Endothelial cell of umbilical vein (primary cell): ENCODE data around the gene PSD2. TPM values are rescaled to one million over a fixed set of nuclear protein-coding genes. Genes with fewer than 3 reads are reported as not detected.

Experiments used
- BruUV-seq: library from RNA; stranded (reverse); fragments of 400-500 nt; replicated peaks from 2 replicates; lab custom pipeline; 2021; lab: Mats Ljungman, UMichigan
- CTCF ChIA-PET: fragments of 300-600, 350-600 bp; sonication (Branson Sonifier 250); formaldehyde crosslinking; loops from one replicate; lab custom pipeline; 2021; ENCODE audit warnings: antibody characterized with exemption, inconsistent platforms; lab: Charles Lee
- POLR2A ChIA-PET: fragments of 300-600, 350-600 bp; sonication (Branson Sonifier 250); formaldehyde crosslinking; loops from one replicate; lab custom pipeline; 2021; ENCODE audit warnings: antibody characterized with exemption, inconsistent platforms; lab: Charles Lee
- DNase-seq: peaks from one replicate; pipeline ENCODE4 v3.0.0-alpha.2; 2011; ENCODE audit warnings: low read depth, low spot score
- FAIRE-seq: peaks from 2 replicates; lab custom pipeline; 2011; peaks lifted over from hg19 to GRCh38; lab: Jason Lieb, UNC
- H2AFZ ChIP-seq: 2 replicates; pipeline ENCODE4 v1.6.0; 2012; ENCODE audit warnings: low read depth, low read length, control low read depth, inconsistent platforms
- H3K27ac ChIP-seq: 2 replicates; pipeline ENCODE4 v1.5.1; 2011; ENCODE audit warnings: low read depth, mild to moderate bottlenecking, control low read depth, low read length, moderate library complexity; ENCODE audit not compliant: insufficient read depth
- H3K27me3 ChIP-seq, 2 experiments: 2 replicates each; pipeline versions ENCODE4 v1.6.0 to v1.6.1; 2011; ENCODE audit warnings: low read length in 2 of 2, mixed read lengths in 1 of 2; ENCODE audit not compliant: control insufficient read depth in 2 of 2, insufficient read depth in 2 of 2
- H3K36me3 ChIP-seq, 2 experiments: 2 replicates in 1 of 2; 3 replicates in 1 of 2; pipeline ENCODE4 v1.5.1; 2011; ENCODE audit warnings: low read length in 2 of 2, mild to moderate bottlenecking in 1 of 2, moderate library complexity in 1 of 2; ENCODE audit not compliant: control insufficient read depth in 2 of 2, insufficient read depth in 2 of 2; ENCODE audit errors: extremely low read depth in 1 of 2
- H3K4me1 ChIP-seq: 3 replicates; pipeline ENCODE4 v1.5.1; 2011; ENCODE audit warnings: mild to moderate bottlenecking, low read length; ENCODE audit not compliant: control insufficient read depth, insufficient read depth; ENCODE audit errors: extremely low read depth
- H3K4me2 ChIP-seq: 2 replicates; pipeline ENCODE4 v1.6.1; 2011; ENCODE audit warnings: low read length, control low read depth, mixed read lengths; ENCODE audit not compliant: insufficient read depth
- H3K4me3 ChIP-seq, 3 experiments: fragments of 200-600 bp in 1 of 3; sonication (generic), shearing (Covaris generic) in 1 of 3; replicated peaks in 1 of 3; 2 replicates each; pipeline ENCODE4 v1.5.1; 2011 to 2016; ENCODE audit warnings: control low read depth in 3 of 3, low read length in 3 of 3, mild to moderate bottlenecking in 2 of 3, inconsistent platforms in 1 of 3, low read depth in 1 of 3, moderate library complexity in 1 of 3; ENCODE audit not compliant: insufficient read depth in 1 of 3
- H3K79me2 ChIP-seq: 2 replicates; pipeline ENCODE4 v1.6.0; 2012; ENCODE audit warnings: low read length, inconsistent platforms; ENCODE audit not compliant: control insufficient read depth, insufficient read depth
- H3K9ac ChIP-seq: replicated peaks from 2 replicates; pipeline ENCODE3; 2011; ENCODE audit warnings: low read length, control low read depth; ENCODE audit not compliant: insufficient read depth; ENCODE audit errors: extremely low read depth
- H3K9me1 ChIP-seq: replicated peaks from 3 replicates; pipeline ENCODE4 v1.6.0; 2011; ENCODE audit warnings: mild to moderate bottlenecking, low read length; ENCODE audit not compliant: control insufficient read depth, insufficient read depth; ENCODE audit errors: extremely low read depth
- H3K9me3 ChIP-seq: replicated peaks from 2 replicates; pipeline ENCODE4 v1.5.1; 2012; ENCODE audit warnings: low read length, inconsistent platforms; ENCODE audit not compliant: control insufficient read depth, insufficient read depth
- H4K20me1 ChIP-seq: replicated peaks from 2 replicates; pipeline ENCODE3; 2011; ENCODE audit warnings: mild to moderate bottlenecking, low read length; ENCODE audit not compliant: control insufficient read depth, insufficient read depth; ENCODE audit errors: extremely low read depth
- EZH2 ChIP-seq: IDR thresholded peaks from 2 replicates; pipeline ENCODE4 v1.6.1; 2012; ENCODE audit warnings: borderline replicate concordance, low read depth, mild to moderate bottlenecking, moderate library complexity, low read length, inconsistent platforms; ENCODE audit not compliant: severe bottlenecking
- FOS ChIP-seq: IDR thresholded peaks from 2 replicates; pipeline ENCODE4 v1.6.1; 2011; ENCODE audit warnings: mild to moderate bottlenecking, low read length, moderate library complexity, borderline replicate concordance; ENCODE audit not compliant: insufficient read depth
- GATA2 ChIP-seq: IDR thresholded peaks from 2 replicates; pipeline ENCODE4 v1.7.0; 2011; ENCODE audit warnings: low read depth, mild to moderate bottlenecking, moderate library complexity, mixed read lengths, low read length; ENCODE audit not compliant: insufficient read length, insufficient read depth
- JUN ChIP-seq: IDR thresholded peaks from 2 replicates; pipeline ENCODE4 v1.6.1; 2011; ENCODE audit warnings: borderline replicate concordance, low read depth; ENCODE audit not compliant: insufficient read length, insufficient read depth
- MYC ChIP-seq: IDR thresholded peaks from one replicate; pipeline ENCODE4 v1.6.1; 2011; ENCODE audit warnings: mild to moderate bottlenecking, low read depth, low read length
- POLR2A ChIP-seq: IDR thresholded peaks from 2 replicates; pipeline ENCODE4 v1.6.1; 2012; ENCODE audit warnings: low read depth, mild to moderate bottlenecking, control low read depth, low read length
- POLR2AphosphoS5 ChIP-seq: IDR thresholded peaks from 2 replicates; pipeline ENCODE4 v1.6.1; 2012; ENCODE audit warnings: low read depth, mild to moderate bottlenecking, control low read depth, low read length, moderate library complexity; ENCODE audit not compliant: insufficient read depth
- dilution Hi-C: fragments of 300-500 bp; cut with MboI; formaldehyde crosslinking; loops from one replicate; pipeline ENCODE4 v1.15.0; 2019; ENCODE audit warnings: low sequenced_read_pairs; ENCODE audit not compliant: extremely low pct_ligation_motif_present
- intact Hi-C: fragments of 100-400 bp; cut with micrococcal nuclease; formaldehyde crosslinking; loops from one replicate; pipeline ENCODE4 v1.10.0; 2022
- polyA plus RNA-seq, 4 experiments: library from polyadenylated mRNA; depleted of rRNA in 3 of 4; stranded (reverse) in 3 of 4; unstranded in 1 of 4; fragments of >200 nt; gene quantifications; 2 replicates each; pipeline versions ENCODE4 v1.2.1 to v1.2.3, GENCODE V29; 2011 to 2012; ENCODE audit warnings: missing spikeins in 1 of 4
- total RNA-seq: library from RNA; stranded (reverse); gene quantifications from 2 replicates; pipeline ENCODE4 v1.2.3, GENCODE V29; 2021
- TF ChIP-seq, protein P1 (sequence below): IDR thresholded peaks from 2 replicates; pipeline ENCODE4 v1.6.1; 2011; ENCODE audit not compliant: insufficient read depth, insufficient read length
- TF ChIP-seq, protein P2 (sequence below), 2 donors: IDR thresholded peaks; 1 replicate in 1 of 2; 2 replicates in 1 of 2; pipeline ENCODE4 v1.5.1; 2011; ENCODE audit warnings: low read length in 2 of 2, mild to moderate bottlenecking in 2 of 2, moderate library complexity in 2 of 2, control low read depth in 1 of 2, inconsistent platforms in 1 of 2, low read depth in 1 of 2; ENCODE audit not compliant: insufficient read depth in 1 of 2; ENCODE audit errors: extremely low read depth in 1 of 2

Gene PSD2
- total and polyA plus RNA-seq, 2 donors (not counting 3 experiments of a cell fraction or from before 2014, with no cell fraction given) = not detected

DNA sequence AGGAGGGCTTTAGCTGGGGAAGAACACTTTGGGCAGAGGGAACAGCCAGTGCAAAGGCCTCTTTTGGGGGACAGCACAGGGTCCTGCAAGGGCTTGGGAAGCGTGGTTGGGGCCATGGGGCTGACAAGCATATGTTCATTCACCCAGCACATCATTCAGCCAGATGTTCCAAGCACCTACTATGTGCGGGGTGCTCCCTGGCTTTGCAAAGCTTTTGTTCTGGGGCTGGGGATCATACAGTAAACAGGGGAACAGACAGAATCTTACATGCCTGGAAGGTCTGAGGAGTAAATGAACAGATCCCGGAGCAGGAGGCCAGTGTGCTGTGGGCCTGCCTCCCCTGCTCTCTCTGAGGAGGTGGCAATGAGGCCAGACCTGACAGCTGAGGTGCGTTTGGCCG lies 16.7 kb downstream of the PSD2 start:
- Histone ChIP-seq H3K27me3 (no peaks in the 10 kb centered on the region), H3K36me3 (no peaks in the 10 kb centered on the region), H2AFZ (no peak overlapping the region), H4K20me1 (no peaks in the 10 kb centered on the region), H3K9me1 (no peaks in the 10 kb centered on the region), H3K4me1 (no peaks in the 10 kb centered on the region), H3K4me2 (no peak overlapping the region), H3K9me3 (no peaks in the 10 kb centered on the region), H3K79me2 (no peaks in the 10 kb centered on the region), H3K9ac (no peak overlapping the region), H3K4me3 (no peak overlapping the region), H3K27ac (no peak overlapping the region)
- dilution Hi-C loops = no loop called here
- TF ChIP-seq MYC (no peak), JUN (no peak), EZH2 (no peak), POLR2AphosphoS5 (no peak)
- DNase-seq (no peak), FAIRE-seq (no peak)
- intact Hi-C loops = no loop called here
- CTCF ChIA-PET = no interaction called here
- POLR2A ChIA-PET = interaction anchor here (0.6 kb wide), 1 partner anchor 47 kb away, joined by 3 read pairs; no protein-coding TSS in a partner anchor
- BruUV-seq = no TSS peak

DNA sequence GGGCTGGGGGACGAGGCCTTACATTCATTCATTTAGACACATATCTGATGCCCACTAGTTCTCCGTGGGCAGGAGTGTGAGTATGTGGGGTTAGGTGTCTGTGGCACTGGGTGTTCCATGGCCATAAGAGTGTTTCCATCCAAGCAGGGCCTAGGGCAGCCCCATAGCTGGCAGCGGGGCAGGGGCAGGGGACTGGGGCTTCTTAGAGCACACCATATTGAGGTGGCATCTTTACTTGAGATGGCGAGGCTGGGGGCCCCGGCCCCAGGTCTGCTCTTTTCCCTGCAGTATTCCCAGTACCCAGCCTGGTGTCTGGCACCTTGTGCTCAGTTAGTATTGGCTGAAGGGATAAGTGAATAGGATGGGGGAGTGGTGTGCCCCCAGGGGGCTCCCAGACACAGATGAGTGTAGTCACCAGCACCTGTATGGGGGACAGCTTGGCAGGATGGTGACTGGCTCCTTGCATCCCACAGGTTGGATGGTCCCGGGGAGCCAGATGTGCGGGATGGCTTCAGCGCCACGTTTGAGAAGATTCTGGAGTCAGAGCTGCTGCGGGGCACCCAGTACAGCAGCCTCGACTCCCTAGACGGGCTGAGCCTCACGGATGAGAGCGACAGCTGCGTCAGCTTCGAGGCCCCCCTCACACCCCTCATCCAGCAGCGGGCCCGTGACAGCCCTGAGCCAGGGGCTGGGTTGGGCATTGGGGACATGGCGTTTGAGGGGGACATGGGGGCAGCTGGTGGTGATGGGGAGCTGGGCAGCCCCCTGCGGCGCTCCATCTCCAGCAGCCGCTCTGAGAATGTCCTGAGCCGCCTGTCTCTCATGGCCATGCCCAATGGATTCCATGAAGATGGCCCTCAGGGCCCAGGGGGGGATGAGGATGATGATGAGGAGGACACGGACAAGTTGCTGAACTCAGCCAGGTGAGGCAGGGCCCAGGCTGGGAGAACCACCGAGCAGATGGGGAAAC lies 17.5 kb downstream of the PSD2 start:
- no peaks in the 10 kb centered on the region for H4K20me1 ChIP-seq
- H3K79me2 ChIP-seq = no peaks in the 10 kb centered on the region
- no peaks in the 10 kb centered on the region for H3K4me1 ChIP-seq
- H3K9ac ChIP-seq = no peak overlapping the region
- intact Hi-C loops (no loop called here), dilution Hi-C loops (no loop called here)
- ChIA-PET POLR2A (no interaction called here), CTCF (interaction anchor here (1.0 kb wide), 1 partner anchor 26 kb away, joined by 3 read pairs; no protein-coding TSS in a partner anchor)
- no peak for DNase-seq
- H3K9me3 ChIP-seq = no peaks in the 10 kb centered on the region
- no peak overlapping the region for H3K4me2 ChIP-seq
- no peaks in the 10 kb centered on the region for H3K27me3 ChIP-seq
- H3K36me3 ChIP-seq = no peaks in the 10 kb centered on the region
- no peaks in the 10 kb centered on the region for H3K9me1 ChIP-seq
- H3K27ac ChIP-seq = no peak overlapping the region
- BruUV-seq = no TSS peak
- H2AFZ ChIP-seq = no peak overlapping the region
- no peak overlapping the region for H3K4me3 ChIP-seq
- TF ChIP-seq EZH2 (no peak), MYC (no peak), JUN (no peak), POLR2AphosphoS5 (no peak), GATA2 (no peak), FOS (no peak), POLR2A (no peak)
- TF ChIP-seq, protein P1, sequence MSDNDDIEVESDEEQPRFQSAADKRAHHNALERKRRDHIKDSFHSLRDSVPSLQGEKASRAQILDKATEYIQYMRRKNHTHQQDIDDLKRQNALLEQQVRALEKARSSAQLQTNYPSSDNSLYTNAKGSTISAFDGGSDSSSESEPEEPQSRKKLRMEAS = no peak
- TF ChIP-seq, protein P2, sequence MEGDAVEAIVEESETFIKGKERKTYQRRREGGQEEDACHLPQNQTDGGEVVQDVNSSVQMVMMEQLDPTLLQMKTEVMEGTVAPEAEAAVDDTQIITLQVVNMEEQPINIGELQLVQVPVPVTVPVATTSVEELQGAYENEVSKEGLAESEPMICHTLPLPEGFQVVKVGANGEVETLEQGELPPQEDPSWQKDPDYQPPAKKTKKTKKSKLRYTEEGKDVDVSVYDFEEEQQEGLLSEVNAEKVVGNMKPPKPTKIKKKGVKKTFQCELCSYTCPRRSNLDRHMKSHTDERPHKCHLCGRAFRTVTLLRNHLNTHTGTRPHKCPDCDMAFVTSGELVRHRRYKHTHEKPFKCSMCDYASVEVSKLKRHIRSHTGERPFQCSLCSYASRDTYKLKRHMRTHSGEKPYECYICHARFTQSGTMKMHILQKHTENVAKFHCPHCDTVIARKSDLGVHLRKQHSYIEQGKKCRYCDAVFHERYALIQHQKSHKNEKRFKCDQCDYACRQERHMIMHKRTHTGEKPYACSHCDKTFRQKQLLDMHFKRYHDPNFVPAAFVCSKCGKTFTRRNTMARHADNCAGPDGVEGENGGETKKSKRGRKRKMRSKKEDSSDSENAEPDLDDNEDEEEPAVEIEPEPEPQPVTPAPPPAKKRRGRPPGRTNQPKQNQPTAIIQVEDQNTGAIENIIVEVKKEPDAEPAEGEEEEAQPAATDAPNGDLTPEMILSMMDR (IDR thresholded peaks at IDR 0.05; ENCODE audit: extremely low read depth in 1 of 2, insufficient read depth in 1 of 2, low read depth in 1 of 2, low read length in 2 of 2) = no peak
- FAIRE-seq = no peak
